SK-N-SH treated with all-trans-retinoic acid at 6 μM for 48 hours (cell line): Measurements from ENCODE around the gene SMAGP.
"Not testable (repeated sequence)": the region's sequence is repeated elsewhere in the genome, so short reads cannot be mapped to it uniquely, and the experiment has no call there.

Source experiments
- ATAC-seq: fragments of 200-7000 bp; cut with Tn5 transposase; 3 replicates; pipeline ENCODE4 v1.9.1; 2020; ENCODE audit warnings: mild to moderate bottlenecking, moderate library complexity
- ARNTL ChIP-seq: fragments of 450-650 bp; formaldehyde crosslinking; IDR thresholded peaks from 2 replicates; pipeline ENCODE4 v1.5.0; 2020; ENCODE audit warnings: low read depth, mild to moderate bottlenecking, moderate library complexity, borderline replicate concordance
- BACH2 ChIP-seq: fragments of 250-450 bp; sonication (Bioruptor Pico); IDR thresholded peaks from 2 replicates; pipeline ENCODE4 v1.9.0; 2021; ENCODE audit warnings: mild to moderate bottlenecking, borderline replicate concordance
- CSDC2 ChIP-seq: fragments of 250-450 bp; sonication (Bioruptor Pico); IDR thresholded peaks from 2 replicates; pipeline ENCODE4 v1.5.0; 2020; ENCODE audit warnings: mild to moderate bottlenecking, moderate library complexity
- CSRNP3 ChIP-seq: fragments of 250-450 bp; sonication (Bioruptor Pico); IDR thresholded peaks from 2 replicates; pipeline ENCODE4 v1.5.1; 2021; ENCODE audit warnings: mild to moderate bottlenecking, moderate library complexity
- ESRRG ChIP-seq: fragments of 250-450 bp; sonication (Bioruptor Pico); IDR thresholded peaks from 2 replicates; pipeline ENCODE4 v1.6.1; 2021; ENCODE audit warnings: mild to moderate bottlenecking
- PATZ1 ChIP-seq: fragments of 250-450 bp; sonication (Bioruptor Pico); IDR thresholded peaks from 2 replicates; pipeline ENCODE4 v1.8.0; 2020; ENCODE audit warnings: mild to moderate bottlenecking, moderate library complexity, borderline replicate concordance
- POU6F1 ChIP-seq: fragments of 250-450 bp; sonication (Bioruptor Pico); IDR thresholded peaks from 2 replicates; pipeline ENCODE4 v1.8.0; 2021; ENCODE audit warnings: low read depth, mild to moderate bottlenecking, moderate library complexity, borderline replicate concordance
- PPARA ChIP-seq: fragments of 250-450 bp; sonication (Bioruptor Pico); IDR thresholded peaks from 2 replicates; pipeline ENCODE4 v1.5.0; 2020; ENCODE audit warnings: mild to moderate bottlenecking, borderline replicate concordance
- RARB ChIP-seq: fragments of 250-450 bp; sonication (Bioruptor Pico); IDR thresholded peaks from 2 replicates; pipeline ENCODE4 v1.8.0; 2021; ENCODE audit warnings: mild to moderate bottlenecking, moderate library complexity
- SNAI2 ChIP-seq: fragments of 250-450 bp; sonication (Bioruptor Pico); IDR thresholded peaks from 2 replicates; pipeline ENCODE4 v1.5.0; 2020; ENCODE audit warnings: mild to moderate bottlenecking, moderate library complexity
- TCF4 ChIP-seq: fragments of 250-450 bp; sonication (Bioruptor Pico); IDR thresholded peaks from 2 replicates; pipeline ENCODE4 v1.8.0; 2021; ENCODE audit warnings: mild to moderate bottlenecking, moderate library complexity, borderline replicate concordance
- TOX ChIP-seq: fragments of 250-450 bp; sonication (Bioruptor Pico); IDR thresholded peaks from 2 replicates; pipeline ENCODE4 v1.8.0; 2021; ENCODE audit warnings: mild to moderate bottlenecking, moderate library complexity, borderline replicate concordance
- ZC3H10 ChIP-seq: fragments of 250-450 bp; sonication (Bioruptor Pico); IDR thresholded peaks from 2 replicates; pipeline ENCODE4 v1.5.1; 2021; ENCODE audit warnings: mild to moderate bottlenecking, moderate library complexity
- ZNF8 ChIP-seq: fragments of 450-650 bp; formaldehyde crosslinking; IDR thresholded peaks from 2 replicates; pipeline ENCODE4 v1.5.0; 2020; ENCODE audit warnings: mild to moderate bottlenecking, moderate library complexity
- TF ChIP-seq, protein P1 (sequence below): fragments of 250-450 bp; sonication (Bioruptor Pico); IDR thresholded peaks from 2 replicates; pipeline ENCODE4 v1.5.0; 2020; ENCODE audit warnings: mild to moderate bottlenecking, moderate library complexity
- TF ChIP-seq, protein P2 (sequence below): fragments of 250-450 bp; sonication (Bioruptor Pico); IDR thresholded peaks from 2 replicates; pipeline ENCODE4 v1.5.1; 2020; ENCODE audit warnings: low read depth, mild to moderate bottlenecking, moderate library complexity

Gene SMAGP

DNA sequence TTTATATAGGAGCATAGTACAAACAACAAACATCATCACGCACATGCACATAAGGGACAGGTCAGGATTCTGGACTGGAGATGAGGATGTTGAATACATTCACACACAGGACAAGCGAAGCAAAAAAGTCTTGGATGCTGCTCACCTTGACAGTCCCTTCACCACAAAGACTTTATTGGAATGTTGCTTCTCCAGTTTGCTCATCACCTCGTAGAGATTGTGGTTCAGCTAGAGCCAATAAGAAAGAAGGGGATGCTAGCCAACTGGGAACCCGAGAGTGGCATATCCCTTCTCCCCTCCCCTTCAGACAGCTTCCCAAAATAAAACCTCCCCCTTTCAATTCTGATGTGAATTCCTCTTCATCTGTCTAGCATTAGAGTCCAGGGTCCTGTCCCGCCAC, 25.4 kb upstream of the SMAGP start (continued):
- TF ChIP-seq ARNTL (CRISPR knock-in tag) (no peak), BACH2 (CRISPR knock-in tag) (no peak)
- TF ChIP-seq, all 23 proteins: peak for 0

DNA sequence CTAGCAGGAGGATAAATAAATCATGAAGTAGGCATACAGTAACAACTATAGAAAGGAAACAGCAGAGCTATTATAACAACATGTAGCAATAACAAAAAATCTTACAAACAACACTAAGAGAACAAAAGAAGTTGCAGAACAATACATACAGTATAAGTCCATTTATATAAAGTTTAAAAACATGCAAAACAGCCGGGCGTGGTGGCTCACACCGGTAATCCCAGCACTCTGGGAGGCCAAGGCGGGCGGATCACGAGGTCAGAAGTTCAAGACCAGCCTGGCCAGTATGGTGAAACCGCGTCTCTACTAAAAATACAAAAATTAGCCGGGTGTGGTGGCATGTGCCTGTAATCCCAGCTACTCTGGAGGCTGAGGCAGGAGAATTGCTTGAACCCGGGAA, 23.9 kb upstream of the SMAGP start:
- ATAC-seq = not testable (repeated sequence)

DNA sequence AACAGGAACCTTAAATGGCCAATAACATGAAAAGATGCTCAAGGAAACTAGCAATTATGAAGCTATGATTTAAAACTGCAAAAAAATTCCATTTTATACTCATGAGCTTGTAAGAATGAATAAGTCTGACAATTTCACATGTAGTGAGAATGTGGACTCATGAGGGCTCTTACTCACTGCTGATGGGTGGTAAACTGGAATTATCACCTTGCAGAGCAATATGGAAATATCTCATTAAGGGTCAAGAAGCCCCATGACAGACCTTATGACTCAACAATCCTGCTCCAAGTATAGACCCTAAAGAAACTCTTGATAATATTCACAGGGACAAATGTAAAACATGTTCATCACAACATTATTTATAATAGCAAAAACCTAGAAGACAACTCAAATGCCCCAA, 23.5 kb upstream of the SMAGP start:
- TF ChIP-seq CSRNP3 (CRISPR knock-in tag) (no peak), ARNTL (CRISPR knock-in tag) (no peak), PATZ1 (CRISPR knock-in tag) (no peak), ZNF8 (CRISPR knock-in tag) (no peak), SNAI2 (CRISPR knock-in tag) (no peak), ZC3H10 (no peak)
- no peak for ATAC-seq

DNA sequence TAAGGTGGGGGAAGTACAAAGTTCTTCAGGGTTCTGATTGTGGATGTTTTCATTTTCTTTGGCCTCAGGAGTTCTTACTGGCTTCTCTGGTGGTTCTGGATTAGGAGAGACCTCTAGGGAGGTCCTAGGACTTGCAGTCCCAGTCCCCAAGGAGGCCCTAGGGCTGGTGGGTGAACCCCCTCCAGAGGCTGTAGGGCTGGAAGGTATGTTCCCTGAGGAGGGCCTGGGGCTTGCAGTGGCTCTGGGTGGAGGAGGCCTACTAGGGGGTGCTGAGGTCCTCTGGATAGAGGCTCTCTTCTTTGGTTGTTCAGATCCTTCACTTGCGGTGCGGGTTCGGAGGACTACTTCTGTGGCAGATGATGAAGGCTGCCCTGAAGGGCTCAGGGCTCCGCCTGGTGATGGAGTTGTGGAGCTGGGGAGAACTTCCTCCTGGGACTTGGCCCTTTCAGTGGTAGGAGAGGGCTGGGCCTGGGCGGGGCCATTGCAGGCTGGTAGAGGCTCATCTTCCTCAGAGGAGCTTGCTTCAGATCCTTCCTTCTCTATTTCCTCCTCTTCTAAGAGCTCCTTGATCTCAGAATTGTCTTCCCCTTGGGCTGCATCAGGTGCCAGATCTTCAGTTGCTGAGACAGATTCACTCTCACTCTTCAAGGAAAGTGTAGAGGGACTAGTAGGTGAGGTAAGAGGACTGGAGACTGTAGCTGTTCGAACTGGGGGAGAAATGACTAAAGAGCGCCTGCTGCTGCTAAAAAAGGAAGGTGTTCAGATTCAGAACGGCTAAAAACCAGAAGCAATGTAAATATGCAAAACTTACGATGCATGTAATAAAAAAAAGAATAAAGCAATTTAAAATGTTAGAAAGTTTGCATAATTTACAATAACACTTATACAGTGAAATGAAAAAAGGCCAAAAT, 21.6 kb upstream of the SMAGP start:
- not testable (repeated sequence) for ATAC-seq

GRCh38 chr12:51285843-51286242, 15.6 kb upstream of the SMAGP start:
- ATAC-seq = no peak
- no peak for TF ChIP-seq RARB (CRISPR knock-in tag)
- TF ChIP-seq TOX (CRISPR knock-in tag) = no peak
- no peak for TF ChIP-seq CSDC2 (CRISPR knock-in tag)
- TF ChIP-seq PATZ1 (CRISPR knock-in tag) = no peak
- TF ChIP-seq ESRRG = no peak
- no peak for TF ChIP-seq BACH2 (CRISPR knock-in tag)
- no peak for TF ChIP-seq SNAI2 (CRISPR knock-in tag)
- TF ChIP-seq ZNF8 (CRISPR knock-in tag) = no peak
- TF ChIP-seq, protein P1, sequence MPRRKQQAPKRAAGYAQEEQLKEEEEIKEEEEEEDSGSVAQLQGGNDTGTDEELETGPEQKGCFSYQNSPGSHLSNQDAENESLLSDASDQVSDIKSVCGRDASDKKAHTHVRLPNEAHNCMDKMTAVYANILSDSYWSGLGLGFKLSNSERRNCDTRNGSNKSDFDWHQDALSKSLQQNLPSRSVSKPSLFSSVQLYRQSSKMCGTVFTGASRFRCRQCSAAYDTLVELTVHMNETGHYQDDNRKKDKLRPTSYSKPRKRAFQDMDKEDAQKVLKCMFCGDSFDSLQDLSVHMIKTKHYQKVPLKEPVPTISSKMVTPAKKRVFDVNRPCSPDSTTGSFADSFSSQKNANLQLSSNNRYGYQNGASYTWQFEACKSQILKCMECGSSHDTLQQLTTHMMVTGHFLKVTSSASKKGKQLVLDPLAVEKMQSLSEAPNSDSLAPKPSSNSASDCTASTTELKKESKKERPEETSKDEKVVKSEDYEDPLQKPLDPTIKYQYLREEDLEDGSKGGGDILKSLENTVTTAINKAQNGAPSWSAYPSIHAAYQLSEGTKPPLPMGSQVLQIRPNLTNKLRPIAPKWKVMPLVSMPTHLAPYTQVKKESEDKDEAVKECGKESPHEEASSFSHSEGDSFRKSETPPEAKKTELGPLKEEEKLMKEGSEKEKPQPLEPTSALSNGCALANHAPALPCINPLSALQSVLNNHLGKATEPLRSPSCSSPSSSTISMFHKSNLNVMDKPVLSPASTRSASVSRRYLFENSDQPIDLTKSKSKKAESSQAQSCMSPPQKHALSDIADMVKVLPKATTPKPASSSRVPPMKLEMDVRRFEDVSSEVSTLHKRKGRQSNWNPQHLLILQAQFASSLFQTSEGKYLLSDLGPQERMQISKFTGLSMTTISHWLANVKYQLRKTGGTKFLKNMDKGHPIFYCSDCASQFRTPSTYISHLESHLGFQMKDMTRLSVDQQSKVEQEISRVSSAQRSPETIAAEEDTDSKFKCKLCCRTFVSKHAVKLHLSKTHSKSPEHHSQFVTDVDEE (CRISPR knock-in tag) = no peak
- no peak for TF ChIP-seq POU6F1 (CRISPR knock-in tag)
- TF ChIP-seq, protein P2, sequence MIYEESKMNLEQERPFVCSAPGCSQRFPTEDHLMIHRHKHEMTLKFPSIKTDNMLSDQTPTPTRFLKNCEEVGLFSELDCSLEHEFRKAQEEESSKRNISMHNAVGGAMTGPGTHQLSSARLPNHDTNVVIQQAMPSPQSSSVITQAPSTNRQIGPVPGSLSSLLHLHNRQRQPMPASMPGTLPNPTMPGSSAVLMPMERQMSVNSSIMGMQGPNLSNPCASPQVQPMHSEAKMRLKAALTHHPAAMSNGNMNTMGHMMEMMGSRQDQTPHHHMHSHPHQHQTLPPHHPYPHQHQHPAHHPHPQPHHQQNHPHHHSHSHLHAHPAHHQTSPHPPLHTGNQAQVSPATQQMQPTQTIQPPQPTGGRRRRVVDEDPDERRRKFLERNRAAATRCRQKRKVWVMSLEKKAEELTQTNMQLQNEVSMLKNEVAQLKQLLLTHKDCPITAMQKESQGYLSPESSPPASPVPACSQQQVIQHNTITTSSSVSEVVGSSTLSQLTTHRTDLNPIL (CRISPR knock-in tag) = no peak
- no peak for TF ChIP-seq TCF4
- TF ChIP-seq PPARA (CRISPR knock-in tag) = no peak
- no peak for TF ChIP-seq CSRNP3 (CRISPR knock-in tag)
